ENCODE results near the gene OR51S1.
"Not testable (repeated sequence)": the region's sequence is repeated elsewhere in the genome, so short reads cannot be mapped to it uniquely, and the experiment has no call there.

- TF ChIP-seq, protein P1, sequence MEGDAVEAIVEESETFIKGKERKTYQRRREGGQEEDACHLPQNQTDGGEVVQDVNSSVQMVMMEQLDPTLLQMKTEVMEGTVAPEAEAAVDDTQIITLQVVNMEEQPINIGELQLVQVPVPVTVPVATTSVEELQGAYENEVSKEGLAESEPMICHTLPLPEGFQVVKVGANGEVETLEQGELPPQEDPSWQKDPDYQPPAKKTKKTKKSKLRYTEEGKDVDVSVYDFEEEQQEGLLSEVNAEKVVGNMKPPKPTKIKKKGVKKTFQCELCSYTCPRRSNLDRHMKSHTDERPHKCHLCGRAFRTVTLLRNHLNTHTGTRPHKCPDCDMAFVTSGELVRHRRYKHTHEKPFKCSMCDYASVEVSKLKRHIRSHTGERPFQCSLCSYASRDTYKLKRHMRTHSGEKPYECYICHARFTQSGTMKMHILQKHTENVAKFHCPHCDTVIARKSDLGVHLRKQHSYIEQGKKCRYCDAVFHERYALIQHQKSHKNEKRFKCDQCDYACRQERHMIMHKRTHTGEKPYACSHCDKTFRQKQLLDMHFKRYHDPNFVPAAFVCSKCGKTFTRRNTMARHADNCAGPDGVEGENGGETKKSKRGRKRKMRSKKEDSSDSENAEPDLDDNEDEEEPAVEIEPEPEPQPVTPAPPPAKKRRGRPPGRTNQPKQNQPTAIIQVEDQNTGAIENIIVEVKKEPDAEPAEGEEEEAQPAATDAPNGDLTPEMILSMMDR (IDR thresholded peaks at IDR 0.05) = not testable (repeated sequence)
- not testable (repeated sequence) for TF ChIP-seq POLR2A (IDR thresholded peaks at IDR 0.05)
These were observed 5.3 kb upstream of the OR51S1 start for GRCh38 chr11:4854286-4854685.
